Placental pericyte (primary cell): ENCODE measurements around the gene DPP8. TPM values are rescaled to one million over a fixed set of nuclear protein-coding genes. Genes with fewer than 3 reads are reported as not detected.

ENCODE experiments used
- small RNA-seq: library from RNA; depleted of rRNA; stranded (forward); fragments of <200 nt; gene quantifications from one replicate; pipeline ENCODE3, GENCODE V24; 2012; ENCODE audit warnings: low replicate concordance
- total RNA-seq: library from RNA; depleted of rRNA; stranded (reverse); fragments of >200 nt; gene quantifications from 2 replicates; pipeline ENCODE4 v1.2.3, GENCODE V29; 2012

The DPP8 gene
- 28.7 and 39.4 TPM in 2 replicates for total RNA-seq

GRCh38 chr15:65516997-65517865 lies at the start of gene DPP8:
TSS of gene DPP8 (minus strand) at chr15:65517689. CDS start at chr15:65512553, 5,136 bp downstream.

GRCh38 chr15:65530318-65531111 lies 13.0 kb upstream of the DPP8 start, which contains the start of gene HACD3:
TSS of gene HACD3 (plus strand) at chr15:65530463. CDS start at chr15:65530632, 169 bp downstream.

Small RNAs within 50 kb of the gene (small RNA-seq; reads per million reads assigned to genes)
- gene AC105129.1 (not detected), gene RF00019 (not detected), gene RNU6-19P (not detected)

Other genes starting within 250 kb of the DPP8 start
- 3.0 and 5.0 TPM in 2 replicates for gene PARP16, start 230.8 kb downstream of the DPP8 start, total RNA-seq
- not detected in 2 replicates for gene RNU5A-1, start 221.6 kb downstream of the DPP8 start, total RNA-seq
- not detected in 2 replicates for gene RNU5B-1, start 213.0 kb downstream of the DPP8 start, total RNA-seq
- gene IGDCC3, start 139.7 kb downstream of the DPP8 start, total RNA-seq, result not detected in 2 replicates
- 5.9 and 10.3 TPM in 2 replicates for gene IGDCC4, start 94.7 kb downstream of the DPP8 start, total RNA-seq
- 40.9 and 79.7 TPM in 2 replicates for gene HACD3, start 12.8 kb upstream of the DPP8 start, total RNA-seq
- 31.1 and 43.1 TPM in 2 replicates for gene INTS14, start 93.4 kb upstream of the DPP8 start, total RNA-seq
- 7.2 and 8.8 TPM in 2 replicates for gene SLC24A1, start 104.2 kb upstream of the DPP8 start, total RNA-seq